H1 (cell line): ENCODE results near the gene ECE2. TPM values are rescaled to one million over a fixed set of nuclear protein-coding genes. Genes with fewer than 3 reads are reported as not detected.

ENCODE experiments used
- CTCF ChIA-PET: fragments of 300-600 bp; sonication (Branson Sonifier 250); formaldehyde crosslinking; loops from one replicate; lab custom pipeline; 2021; ENCODE audit not compliant: partially characterized antibody; lab: Charles Lee
- POLR2A ChIA-PET: fragments of 300-600 bp; sonication (Branson Sonifier 250); formaldehyde crosslinking; loops from one replicate; lab custom pipeline; 2021; ENCODE audit warnings: inconsistent platforms; ENCODE audit not compliant: partially characterized antibody; lab: Charles Lee
- DNase-seq, 2 experiments: peaks; one replicate each; pipeline versions ENCODE4 v3.0.0 to v3.0.0-alpha.2; 2010 to 2022; ENCODE audit warnings: low spot score in 2 of 2, low read depth in 1 of 2, mixed read lengths in 1 of 2
- FAIRE-seq: peaks from 2 replicates; lab custom pipeline; 2011; peaks lifted over from hg19 to GRCh38; lab: Jason Lieb, UNC
- H2AFZ ChIP-seq: 2 replicates; pipeline ENCODE4 v1.8.1; 2012; ENCODE audit warnings: low read length, inconsistent platforms
- H2AK5ac ChIP-seq: 2 replicates; pipeline ENCODE4 v1.6.1; 2013; ENCODE audit warnings: low read depth, low read length
- H2BK120ac ChIP-seq: replicated peaks from 2 replicates; pipeline ENCODE3; 2013; ENCODE audit warnings: low read depth, low read length, inconsistent platforms
- H2BK12ac ChIP-seq: 2 replicates; pipeline ENCODE4 v1.6.1; 2013; ENCODE audit warnings: low read depth, low read length
- H2BK15ac ChIP-seq: 2 replicates; pipeline ENCODE4 v1.6.1; 2013; ENCODE audit warnings: low read length
- H2BK20ac ChIP-seq: 2 replicates; pipeline ENCODE4 v1.6.1; 2013; ENCODE audit warnings: low read length
- H2BK5ac ChIP-seq: 2 replicates; pipeline ENCODE4 v1.6.1; 2013; ENCODE audit warnings: low read depth, low read length
- H3K14ac ChIP-seq: 2 replicates; pipeline ENCODE4 v1.6.1; 2013; ENCODE audit warnings: inconsistent platforms; ENCODE audit not compliant: insufficient read length
- H3K18ac ChIP-seq: 2 replicates; pipeline ENCODE4 v1.6.1; 2013; ENCODE audit warnings: low read length; ENCODE audit errors: extremely low read depth
- H3K23ac ChIP-seq: 2 replicates; pipeline ENCODE4 v1.6.1; 2013; ENCODE audit warnings: inconsistent platforms; ENCODE audit not compliant: insufficient read length
- H3K23me2 ChIP-seq: 2 replicates; pipeline ENCODE4 v1.6.1; 2013; ENCODE audit warnings: low read depth, low read length
- H3K27ac ChIP-seq: 2 replicates; pipeline ENCODE4 v1.6.1; 2011; ENCODE audit warnings: low read depth, low read length, inconsistent platforms
- H3K27me3 ChIP-seq, 4 experiments: replicated peaks in 1 of 4; 1 replicate in 1 of 4; 2 replicates in 3 of 4; pipeline versions ENCODE4 v1.6.1 to v1.8.1; 2011 to 2013; ENCODE audit warnings: low read length in 3 of 4, mild to moderate bottlenecking in 3 of 4, inconsistent platforms in 2 of 4, mixed read lengths in 2 of 4, moderate library complexity in 1 of 4; ENCODE audit not compliant: control insufficient read depth in 3 of 4, insufficient read depth in 3 of 4; ENCODE audit errors: extremely low read depth in 1 of 4
- H3K36me3 ChIP-seq, 4 experiments: 2 replicates each; pipeline versions ENCODE4 v1.6.1 to v1.8.1; 2011 to 2013; ENCODE audit warnings: mild to moderate bottlenecking in 4 of 4, low read length in 3 of 4, moderate library complexity in 2 of 4, control low read depth in 1 of 4, inconsistent platforms in 1 of 4; ENCODE audit not compliant: insufficient read depth in 4 of 4, control insufficient read depth in 2 of 4
- H3K4ac ChIP-seq: replicated peaks from 2 replicates; pipeline ENCODE3; 2013; ENCODE audit warnings: low read length, low read depth, mixed read lengths, inconsistent platforms; ENCODE audit not compliant: insufficient read length
- H3K4me1 ChIP-seq, 4 experiments: replicated peaks in 1 of 4; 1 replicate in 1 of 4; 2 replicates in 3 of 4; pipeline versions ENCODE4 v1.6.1 to v1.8.1; 2011 to 2013; ENCODE audit warnings: low read length in 3 of 4, inconsistent platforms in 2 of 4, mixed read lengths in 1 of 4; ENCODE audit not compliant: insufficient read depth in 4 of 4, control insufficient read depth in 3 of 4
- H3K4me2 ChIP-seq, 2 experiments: 2 replicates each; pipeline versions ENCODE4 v1.6.1 to v1.8.1; 2011 to 2013; ENCODE audit warnings: low read depth in 2 of 2, low read length in 2 of 2, control low read depth in 1 of 2, inconsistent platforms in 1 of 2, mild to moderate bottlenecking in 1 of 2; ENCODE audit not compliant: insufficient read depth in 1 of 2
- H3K4me3 ChIP-seq, 4 experiments: fragments of 200-600, 300-600 bp in 1 of 4; sonication (generic), shearing (Covaris generic), sonication (Bioruptor Twin) in 1 of 4; 2 replicates each; pipeline versions ENCODE4 v1.5.1 to v1.8.1; 2011 to 2016; ENCODE audit warnings: low read length in 4 of 4, low read depth in 3 of 4, control low read depth in 2 of 4, inconsistent platforms in 2 of 4, mild to moderate bottlenecking in 2 of 4, mixed read lengths in 1 of 4, moderate library complexity in 1 of 4; ENCODE audit not compliant: insufficient read depth in 2 of 4; ENCODE audit errors: extremely low read depth in 1 of 4
- H3K56ac ChIP-seq: replicated peaks from 2 replicates; pipeline ENCODE3; 2013; ENCODE audit warnings: low read depth, mild to moderate bottlenecking, mixed read lengths, low read length, inconsistent platforms; ENCODE audit not compliant: insufficient read length
- H3K79me1 ChIP-seq: 2 replicates; pipeline ENCODE4 v1.6.1; 2013; ENCODE audit warnings: low read depth, low read length, control low read depth
- H3K79me2 ChIP-seq, 2 experiments: 2 replicates each; pipeline versions ENCODE4 v1.6.1 to v1.8.1; 2012 to 2013; ENCODE audit warnings: low read length in 2 of 2, mild to moderate bottlenecking in 2 of 2, inconsistent platforms in 1 of 2; ENCODE audit not compliant: insufficient read depth in 2 of 2, control insufficient read depth in 1 of 2
- H3K9ac ChIP-seq, 4 experiments: replicated peaks in 1 of 4; 1 replicate in 1 of 4; 2 replicates in 3 of 4; pipeline versions ENCODE4 v1.6.1 to v1.8.1; 2011 to 2013; ENCODE audit warnings: low read depth in 3 of 4, low read length in 3 of 4, control low read depth in 2 of 4, mild to moderate bottlenecking in 2 of 4, moderate library complexity in 2 of 4, inconsistent platforms in 1 of 4; ENCODE audit errors: extremely low read depth in 1 of 4
- H3K9me3 ChIP-seq, 2 experiments: 2 replicates each; pipeline versions ENCODE4 v1.6.1 to v1.8.1; 2012 to 2013; ENCODE audit warnings: mild to moderate bottlenecking in 2 of 2, moderate library complexity in 2 of 2, control low read depth in 1 of 2, inconsistent platforms in 1 of 2, low read depth in 1 of 2, low read length in 1 of 2, mixed read lengths in 1 of 2; ENCODE audit not compliant: insufficient read depth in 2 of 2
- H4K20me1 ChIP-seq, 2 experiments: replicated peaks in 1 of 2; 2 replicates each; pipeline versions ENCODE3 to v1.8.1; 2011 to 2013; ENCODE audit warnings: inconsistent platforms in 2 of 2, low read length in 2 of 2, mild to moderate bottlenecking in 1 of 2; ENCODE audit not compliant: insufficient read depth in 2 of 2, control insufficient read depth in 1 of 2
- H4K5ac ChIP-seq: 2 replicates; pipeline ENCODE4 v1.6.1; 2013; ENCODE audit warnings: low read length, low read depth, mixed read lengths, inconsistent platforms; ENCODE audit not compliant: insufficient read length
- H4K8ac ChIP-seq: 2 replicates; pipeline ENCODE4 v1.8.0; 2013; ENCODE audit warnings: mild to moderate bottlenecking, moderate library complexity, low read length, inconsistent platforms; ENCODE audit not compliant: insufficient read depth; ENCODE audit errors: extremely low read depth
- H4K91ac ChIP-seq: replicated peaks from 2 replicates; pipeline ENCODE3; 2013; ENCODE audit warnings: low read length, mixed read lengths, inconsistent platforms; ENCODE audit not compliant: insufficient read length
- ATF3 ChIP-seq: IDR thresholded peaks from 2 replicates; pipeline ENCODE4 v1.6.1; 2011; ENCODE audit warnings: low read depth, mild to moderate bottlenecking, low read length; ENCODE audit not compliant: insufficient read depth
- CHD1 ChIP-seq: IDR thresholded peaks from 2 replicates; pipeline ENCODE4 v1.6.1; 2012; ENCODE audit warnings: low read depth, low read length, improper control_type of control experiment
- CHD2 ChIP-seq: IDR thresholded peaks from 2 replicates; pipeline ENCODE4 v1.6.1; 2012; ENCODE audit warnings: low read length, improper control_type of control experiment
- HDAC2 ChIP-seq, 2 experiments: fragments of 300-600 bp in 1 of 2; sonication (generic) in 1 of 2; IDR thresholded peaks; 2 replicates each; pipeline ENCODE4 v1.6.1; 2011 to 2012; ENCODE audit warnings: low read depth in 2 of 2, low read length in 2 of 2, mild to moderate bottlenecking in 2 of 2, moderate library complexity in 2 of 2, borderline replicate concordance in 1 of 2, inconsistent platforms in 1 of 2
- JUN ChIP-seq: IDR thresholded peaks from 2 replicates; pipeline ENCODE4 v1.6.1; 2011; ENCODE audit warnings: low read depth, mild to moderate bottlenecking, improper control_type of control experiment, low read length
- PHF8 ChIP-seq: fragments of 200-600 bp; sonication (generic); conservative IDR thresholded peaks from 2 replicates; pipeline ENCODE4 v1.7.1; 2012; ENCODE audit warnings: low read depth, mild to moderate bottlenecking, inconsistent platforms, low read length, moderate library complexity
- POU5F1 ChIP-seq: IDR thresholded peaks from 2 replicates; pipeline ENCODE4 v1.6.1; 2011; ENCODE audit warnings: low read depth, mild to moderate bottlenecking, low read length, moderate library complexity
- RNF2 ChIP-seq: fragments of 200-900, 300-1000 bp; sonication (generic); IDR thresholded peaks from 2 replicates; pipeline ENCODE4 v1.7.1; 2016; ENCODE audit warnings: borderline replicate concordance, low read depth, mild to moderate bottlenecking, antibody characterized with exemption, low read length; ENCODE audit not compliant: poor library complexity, severe bottlenecking; ENCODE audit errors: missing control alignments
- RXRA ChIP-seq: IDR thresholded peaks from 2 replicates; pipeline ENCODE4 v1.6.1; 2011; ENCODE audit warnings: low read depth, mild to moderate bottlenecking, low read length, moderate library complexity; ENCODE audit not compliant: insufficient read depth
- SP1 ChIP-seq: IDR thresholded peaks from 2 replicates; pipeline ENCODE4 v1.6.1; 2011; ENCODE audit warnings: low read depth, low read length
- TEAD4 ChIP-seq: IDR thresholded peaks from 2 replicates; pipeline ENCODE4 v1.6.1; 2012; ENCODE audit warnings: low read depth, low read length, inconsistent platforms, mixed read lengths
- USF2 ChIP-seq: IDR thresholded peaks from 2 replicates; pipeline ENCODE4 v1.6.1; 2011; ENCODE audit warnings: low read length, improper control_type of control experiment
- WGBS, 2 experiments: shearing (Covaris generic) in 1 of 2; methylation state at CpG; one replicate each; pipeline versions ENCODE4 v1.1.6 to v1.1.7; 2013 to 2015; ENCODE audit warnings: low lambda C conversion rate in 2 of 2, mixed read lengths in 2 of 2, inconsistent platforms in 1 of 2, low coverage in 1 of 2, missing lambda C conversion rate in 1 of 2; ENCODE audit not compliant: insufficient replicate concordance in 2 of 2, insufficient coverage in 1 of 2, insufficient read length in 1 of 2; ENCODE audit errors: extremely low coverage in 1 of 2, missing lambda C conversion rate in 1 of 2; 5-methylcytosine and 5-hydroxymethylcytosine counted together
- polyA plus RNA-seq, 7 experiments: library from polyadenylated mRNA; depleted of rRNA in 3 of 7; stranded (reverse) in 5 of 7; unstranded in 2 of 7; fragments of >200 nt in 5 of 7; fragments of 200-250 nt in 2 of 7; gene quantifications; 1 replicate in 5 of 7; 2 replicates in 1 of 7; 4 replicates in 1 of 7; pipeline versions ENCODE4 v1.2.1 to v1.2.3, GENCODE V29; 2011 to 2013; ENCODE audit warnings: missing spikeins in 2 of 7, mixed read lengths in 2 of 7
- total RNA-seq: library from RNA; stranded (reverse); fragmentation: NEBNext Ultra II Directional; extraction: Animal tissue kit (Norgen Biotek cat#: 25700); gene quantifications from 2 replicates; pipeline ENCODE4 v1.2.1, GENCODE V29; 2021

The ECE2 gene
- total and polyA plus RNA-seq, 2 of the 8 experiments (the other 6 are each of a cell fraction or from before 2014, with no cell fraction given), result 0.44 to 0.86 TPM

- peaks cover 11% of the 10 kb centered on the region for H3K79me1 ChIP-seq
- 89% methylated on average over 4 of the region's 4 CpGs; no CpG with 5 or more reads in 1 of the 2 experiments for WGBS, 2 experiments
- no peak overlapping the region for H3K4ac ChIP-seq
- no peak for DNase-seq
- no peak overlapping the region for H3K18ac ChIP-seq
- POLR2A ChIA-PET, result interaction anchor here (0.6 to 12.3 kb wide), 11 partner anchors 7 to 42 kb away, joined by 3 to 148 read pairs (median 4); partner anchors contain the start of gene FAM131A
- H3K36me3 ChIP-seq, result peaks cover 51 to 84% (median 67%) of the 10 kb centered on the region in 4 experiments
- no peak overlapping the region for H3K9ac ChIP-seq
- no peaks in the 10 kb centered on the region; the same call in 1 of the 2 replicates for H3K23me2 ChIP-seq
- H3K27ac ChIP-seq, result no peak overlapping the region; the same call in 1 of the 2 replicates
- H3K14ac ChIP-seq, result no peak overlapping the region
- H3K23ac ChIP-seq, result no peak overlapping the region
- H3K4me3 ChIP-seq, result no peak overlapping the region
- H3K56ac ChIP-seq, result no peak overlapping the region
- CTCF ChIA-PET, result interaction anchor here (0.6 to 1.8 kb wide), 7 partner anchors 17 to 441 kb away, joined by 3 to 5 read pairs (median 3); no protein-coding TSS in a partner anchor
- H2AFZ ChIP-seq, result no peak overlapping the region
- H3K9me3 ChIP-seq, result no peaks in the 10 kb centered on the region
- H2BK12ac ChIP-seq, result no peak overlapping the region
- H3K4me2 ChIP-seq, result no peak overlapping the region
- peaks cover 3 to 9% (median 6%) of the 10 kb centered on the region in 4 experiments for H3K4me1 ChIP-seq
- FAIRE-seq, result no peak
- H2BK15ac ChIP-seq, result no peak overlapping the region
- no peak overlapping the region for H4K91ac ChIP-seq
- H3K79me2 ChIP-seq, result peaks cover 33 to 61% of the 10 kb centered on the region in 2 experiments
- no peak overlapping the region for H2BK5ac ChIP-seq
- H2BK120ac ChIP-seq, result no peak overlapping the region
- no peaks in the 10 kb centered on the region for H3K27me3 ChIP-seq
- H2AK5ac ChIP-seq, result no peak overlapping the region
- no peak overlapping the region for H4K5ac ChIP-seq
- H2BK20ac ChIP-seq, result no peak overlapping the region
- no peak overlapping the region for H4K8ac ChIP-seq
- peaks cover 40 to 47% of the 10 kb centered on the region in 2 experiments for H4K20me1 ChIP-seq
- TF ChIP-seq TEAD4 (no peak), RNF2 (no peak), USF2 (no peak), POU5F1 (no peak), SP1 (no peak), HDAC2 (IDR thresholded peaks at IDR 0.05; ENCODE audit: borderline replicate concordance in 1 of 2, low read depth in 2 of 2, low read length in 2 of 2) (no peak), CHD1 (no peak), ATF3 (no peak), PHF8 (no peak), JUN (no peak), CHD2 (no peak), RXRA (no peak)
Observed at GRCh38 chr3:184320104-184320445, 44.3 kb downstream of the ECE2 start.
